GM21825 (cell line): ENCODE results near the gene ALKBH5.

Experiments
- ATAC-seq: cut with Tn5 transposase; IDR thresholded peaks from one replicate; pipeline ENCODE4 v1.9.1; 2021; ENCODE audit warnings: mild to moderate bottlenecking, moderate library complexity; ENCODE audit not compliant: unreplicated experiment

ALKBH5 gene

DNA sequence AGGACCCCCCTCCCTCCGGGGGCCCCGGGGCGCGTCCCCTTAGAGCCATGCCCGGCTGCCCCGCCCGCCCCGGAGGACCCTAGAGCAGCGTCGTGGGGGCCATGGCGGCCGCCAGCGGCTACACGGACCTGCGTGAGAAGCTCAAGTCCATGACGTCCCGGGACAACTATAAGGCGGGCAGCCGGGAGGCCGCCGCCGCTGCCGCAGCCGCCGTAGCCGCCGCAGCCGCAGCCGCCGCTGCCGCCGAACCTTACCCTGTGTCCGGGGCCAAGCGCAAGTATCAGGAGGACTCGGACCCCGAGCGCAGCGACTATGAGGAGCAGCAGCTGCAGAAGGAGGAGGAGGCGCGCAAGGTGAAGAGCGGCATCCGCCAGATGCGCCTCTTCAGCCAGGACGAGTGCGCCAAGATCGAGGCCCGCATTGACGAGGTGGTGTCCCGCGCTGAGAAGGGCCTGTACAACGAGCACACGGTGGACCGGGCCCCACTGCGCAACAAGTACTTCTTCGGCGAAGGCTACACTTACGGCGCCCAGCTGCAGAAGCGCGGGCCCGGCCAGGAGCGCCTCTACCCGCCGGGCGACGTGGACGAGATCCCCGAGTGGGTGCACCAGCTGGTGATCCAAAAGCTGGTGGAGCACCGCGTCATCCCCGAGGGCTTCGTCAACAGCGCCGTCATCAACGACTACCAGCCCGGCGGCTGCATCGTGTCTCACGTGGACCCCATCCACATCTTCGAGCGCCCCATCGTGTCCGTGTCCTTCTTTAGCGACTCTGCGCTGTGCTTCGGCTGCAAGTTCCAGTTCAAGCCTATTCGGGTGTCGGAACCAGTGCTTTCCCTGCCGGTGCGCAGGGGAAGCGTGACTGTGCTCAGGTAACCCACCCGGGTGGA is 759 bp downstream of the ALKBH5 start:
- peak; percentile 8 for ATAC-seq

DNA sequence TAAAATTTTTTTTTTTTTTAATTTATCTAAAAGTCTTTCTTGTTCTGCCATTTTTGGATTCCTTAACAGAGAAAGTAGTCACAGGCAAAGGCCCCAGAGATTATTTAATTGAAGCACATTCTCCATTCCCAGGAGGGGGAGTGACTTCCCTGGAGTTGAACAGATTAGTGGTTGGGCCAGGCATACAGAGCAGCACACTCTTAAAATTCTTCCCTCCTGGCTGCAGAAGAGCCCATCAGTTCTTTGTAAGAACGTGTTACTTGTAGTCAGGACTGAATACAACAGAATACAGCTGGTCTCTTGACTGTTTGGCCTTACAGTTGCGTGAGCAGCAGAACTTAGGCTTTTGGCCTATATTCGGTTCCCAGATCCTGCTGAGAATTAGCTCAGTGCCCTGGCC is 1.8 kb downstream of the ALKBH5 start:
- ATAC-seq: no peak

DNA sequence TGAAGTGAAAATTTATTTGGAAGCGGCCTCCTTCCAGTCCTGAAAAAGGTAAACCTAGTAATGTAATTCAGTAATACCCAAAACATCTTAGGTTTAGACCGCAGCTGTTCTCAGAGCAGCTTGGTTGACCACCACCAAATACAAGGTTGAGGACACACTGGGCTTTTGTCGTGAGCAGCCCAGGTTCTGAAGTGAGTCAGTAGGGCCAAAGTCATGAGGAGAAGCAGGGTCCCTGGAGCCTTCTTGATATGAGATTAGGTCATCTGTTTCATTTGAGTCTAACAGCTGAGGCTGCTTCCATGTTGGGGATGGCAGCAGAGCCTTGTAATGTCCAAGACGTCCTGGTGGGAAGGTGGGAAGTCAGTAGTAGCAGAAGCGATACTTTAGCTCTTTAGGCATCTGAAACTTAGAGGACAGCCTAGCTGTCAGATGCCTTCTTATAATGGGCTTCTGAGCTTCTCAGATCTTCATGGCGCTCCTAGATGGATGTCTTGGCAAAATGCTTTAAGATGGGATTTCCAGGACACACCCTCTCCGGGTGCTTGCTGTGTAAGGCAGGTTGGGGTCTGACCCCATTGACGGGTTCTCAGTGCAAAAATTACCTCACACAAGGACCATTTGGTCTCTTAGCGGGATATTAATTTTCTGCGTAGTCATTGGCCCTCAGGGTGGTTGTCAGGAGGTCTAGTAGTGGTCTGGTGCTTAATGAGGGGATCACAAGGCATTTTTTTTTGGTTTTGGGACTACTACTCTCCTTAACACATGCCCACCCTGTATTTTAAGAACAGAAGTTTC is 2.4 kb downstream of the ALKBH5 start:
- no peak for ATAC-seq

DNA sequence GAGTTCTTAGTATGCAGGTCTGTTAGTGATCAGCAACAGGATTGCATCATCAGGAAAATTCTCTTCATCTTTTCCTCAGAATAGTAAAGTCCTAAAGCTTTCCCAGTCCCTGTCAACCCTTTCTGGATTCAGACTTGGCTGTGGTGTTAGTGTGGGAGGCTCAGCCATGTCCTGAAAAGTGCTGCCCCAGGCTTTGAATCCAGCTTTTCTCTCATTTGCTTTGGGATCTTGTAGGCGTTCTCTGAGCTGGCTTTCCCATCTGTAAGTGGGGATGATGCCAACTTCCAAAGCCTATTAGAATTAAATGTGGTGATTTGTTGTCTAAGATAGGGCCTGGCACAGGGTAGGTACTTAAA is 3.0 kb downstream of the ALKBH5 start:
- no peak for ATAC-seq

DNA sequence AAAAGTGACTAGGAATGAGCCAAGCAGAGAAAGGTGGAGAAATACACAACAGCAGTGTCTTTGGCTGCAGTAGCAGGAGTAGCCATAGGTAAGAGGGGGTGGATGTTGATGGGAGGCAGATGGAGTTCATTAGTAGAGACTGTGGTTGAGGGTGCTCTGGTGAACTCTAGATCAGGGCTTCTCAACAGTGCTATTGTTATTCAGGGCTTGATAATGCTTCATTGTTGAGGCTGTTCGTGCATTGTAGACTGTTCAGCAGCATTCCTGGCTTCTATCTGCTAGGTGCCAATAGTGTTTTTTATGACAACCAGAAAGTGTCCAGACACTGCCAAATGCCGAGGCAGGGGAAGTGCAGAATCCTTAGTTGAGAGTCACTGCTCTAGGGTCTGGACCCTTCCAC is 3.6 kb downstream of the ALKBH5 start:
- no peak for ATAC-seq

DNA sequence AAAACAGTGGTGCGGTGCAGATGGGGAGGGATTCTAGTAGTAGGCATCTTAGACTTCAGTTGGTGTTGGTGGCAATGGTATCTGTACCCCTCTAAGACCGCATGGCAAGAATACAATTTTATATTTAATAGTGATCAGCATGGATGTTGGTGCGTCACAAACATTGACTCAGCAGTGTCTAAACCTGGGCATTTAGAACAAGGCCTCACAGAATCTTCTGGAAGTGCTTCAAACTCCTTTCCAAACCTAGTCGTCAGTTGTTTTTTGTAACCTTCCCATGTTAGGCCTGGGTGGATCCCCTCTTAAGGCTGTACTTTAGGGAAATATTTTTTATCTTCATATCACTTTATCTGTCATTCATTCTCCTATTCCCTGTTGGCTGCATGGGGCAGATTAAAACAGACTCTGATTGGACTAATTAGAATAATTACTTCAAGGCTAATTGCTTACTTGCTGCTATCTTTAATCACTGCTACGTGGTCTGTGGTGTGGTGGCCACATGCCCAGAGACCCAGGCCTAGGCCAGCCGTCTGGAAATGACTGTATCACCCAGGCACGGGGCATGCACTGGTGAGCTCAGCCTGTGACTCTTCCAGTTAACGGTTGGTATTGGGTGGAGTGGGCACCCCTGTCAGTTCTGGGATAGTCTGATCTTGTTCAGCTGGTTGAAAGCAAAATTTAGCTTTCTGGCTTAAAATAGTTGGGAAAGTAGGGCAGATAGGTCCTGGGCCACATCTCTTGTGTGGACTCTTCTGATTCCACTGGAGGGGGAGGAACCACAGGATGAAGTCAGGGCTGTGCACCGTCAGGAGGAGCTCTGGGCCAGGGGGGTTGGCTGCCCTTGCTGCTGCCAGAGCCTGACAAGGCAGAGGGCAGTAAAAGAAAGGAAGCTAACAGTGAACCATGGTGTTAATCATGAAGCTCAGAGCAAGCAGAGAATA is 4.5 kb downstream of the ALKBH5 start:
- no peak for ATAC-seq

DNA sequence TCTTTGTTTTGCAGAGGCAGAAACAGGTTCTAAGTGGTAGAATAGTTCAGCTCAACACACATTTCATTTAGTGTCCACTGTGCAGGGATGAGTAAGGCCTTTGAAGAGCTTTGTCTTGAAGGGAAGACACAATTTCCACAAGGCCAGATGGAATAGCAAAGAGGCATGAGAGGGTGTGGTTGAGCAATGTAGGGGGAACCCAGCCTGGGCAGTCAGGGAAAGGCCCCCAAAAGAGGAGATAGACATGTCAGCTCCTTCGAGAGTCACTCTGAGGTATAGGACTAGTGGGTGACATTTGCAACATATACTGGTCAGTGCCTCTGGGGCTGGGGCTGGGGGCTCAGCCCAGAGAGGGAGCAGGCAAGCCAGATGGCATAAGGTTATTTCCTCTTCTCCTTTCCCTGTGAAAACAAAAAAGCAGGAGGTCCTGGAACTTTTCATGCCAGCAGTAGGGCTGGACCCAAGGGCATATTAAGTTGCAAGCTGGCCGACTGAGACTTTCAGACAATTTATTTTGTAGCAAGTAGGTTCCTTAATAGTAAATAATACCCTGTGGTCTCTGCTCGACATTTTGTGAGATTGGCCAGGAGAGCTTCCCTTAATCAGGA is 7.1 kb downstream of the ALKBH5 start:
- no peak for ATAC-seq

DNA sequence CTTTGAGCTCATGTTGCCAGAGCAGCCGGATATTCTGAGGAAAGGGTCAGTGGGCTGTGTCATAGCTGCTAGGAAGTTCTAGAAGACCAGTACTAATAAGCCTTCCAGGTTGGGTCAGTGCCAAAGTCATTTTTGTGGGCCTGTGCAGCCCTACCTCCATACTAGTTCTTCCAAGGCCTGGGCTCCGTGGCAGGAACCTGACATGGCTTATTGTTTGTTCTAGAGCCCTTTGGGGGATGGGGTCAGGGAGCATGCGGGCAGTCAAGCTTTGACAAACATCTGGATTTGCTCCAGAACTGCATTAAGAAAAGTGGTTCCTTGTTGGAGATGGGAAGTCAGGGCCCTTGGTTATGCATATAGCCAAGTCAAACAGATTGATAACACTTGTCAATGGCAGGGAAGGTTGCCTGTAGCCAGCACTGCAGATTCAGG is 7.6 kb downstream of the ALKBH5 start:
- ATAC-seq: no peak

DNA sequence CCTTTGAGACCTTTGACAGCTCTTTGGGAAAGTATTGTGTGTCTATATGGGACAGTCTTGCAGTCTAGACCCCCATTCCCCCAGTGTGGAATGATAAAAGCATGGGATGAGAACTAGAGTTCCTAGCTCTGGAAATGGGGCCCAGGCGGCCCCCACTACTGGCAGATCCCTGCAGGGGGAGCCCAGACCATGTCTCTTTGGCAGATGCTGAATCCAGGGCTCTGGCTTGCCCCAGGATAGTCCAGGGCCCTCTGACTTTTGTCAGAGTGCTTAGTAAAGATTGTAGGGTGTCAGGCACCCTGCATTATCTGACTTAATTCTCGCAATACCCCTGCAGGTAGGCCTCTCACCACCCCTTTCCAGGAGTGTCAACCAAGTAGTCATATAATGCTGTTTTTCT is 8.3 kb downstream of the ALKBH5 start:
- no peak for ATAC-seq

DNA sequence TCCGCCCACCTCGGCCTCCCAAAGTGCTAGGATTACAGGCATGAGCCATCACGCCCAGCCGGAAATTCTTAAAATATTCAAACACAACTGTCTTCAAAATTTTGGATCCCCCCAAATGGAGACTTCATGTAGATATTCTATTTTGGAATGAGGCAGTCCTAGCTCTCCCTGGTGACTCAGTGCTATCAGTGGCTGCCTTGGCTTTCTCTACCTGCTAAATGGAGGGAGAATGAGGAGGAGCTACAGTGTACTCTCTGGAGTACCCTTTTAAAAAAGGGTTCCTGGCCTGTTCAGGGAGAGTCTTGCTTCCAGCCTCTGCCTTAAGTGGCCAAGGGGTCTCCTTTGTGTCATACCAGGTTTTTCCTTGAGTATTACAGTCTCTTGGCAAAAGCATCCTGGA is 10.8 kb downstream of the ALKBH5 start:
- no peak for ATAC-seq

DNA sequence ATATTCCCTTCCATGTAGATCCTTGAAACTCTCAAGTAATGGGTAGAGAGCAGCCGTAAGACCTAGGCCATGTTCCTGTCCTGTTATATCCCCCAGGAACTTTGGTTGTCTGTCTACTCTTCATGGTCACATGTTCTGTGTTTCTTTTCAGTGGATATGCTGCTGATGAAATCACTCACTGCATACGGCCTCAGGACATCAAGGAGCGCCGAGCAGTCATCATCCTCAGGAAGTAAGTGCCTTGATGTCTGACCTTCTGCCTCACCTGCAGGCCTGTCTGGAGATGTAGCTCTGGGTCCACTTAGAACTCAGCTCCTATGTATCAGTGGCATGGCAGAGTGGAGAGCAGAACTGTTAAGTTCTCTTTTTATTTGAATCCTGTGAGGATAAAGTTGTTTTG is 11.2 kb downstream of the ALKBH5 start:
- no peak for ATAC-seq

DNA sequence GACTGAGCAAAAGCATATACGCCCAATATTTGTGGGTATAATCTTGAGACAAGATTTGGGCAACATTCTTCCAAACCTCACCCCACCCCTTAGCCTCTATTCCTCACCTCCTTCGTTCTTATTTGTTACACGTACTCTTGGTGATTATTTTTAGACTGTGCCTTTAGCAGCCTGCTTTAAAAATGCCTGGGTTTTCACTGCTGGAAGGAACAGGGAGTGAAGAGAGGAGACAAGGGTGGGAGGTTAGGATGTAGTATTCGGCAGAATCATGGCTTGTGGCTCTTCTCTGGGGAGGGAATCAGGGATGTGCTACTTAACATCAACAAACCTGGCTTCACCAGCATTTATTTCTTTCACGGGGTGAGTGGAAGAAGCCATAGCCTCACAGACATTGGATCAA is 11.6 kb downstream of the ALKBH5 start:
- no peak for ATAC-seq

DNA sequence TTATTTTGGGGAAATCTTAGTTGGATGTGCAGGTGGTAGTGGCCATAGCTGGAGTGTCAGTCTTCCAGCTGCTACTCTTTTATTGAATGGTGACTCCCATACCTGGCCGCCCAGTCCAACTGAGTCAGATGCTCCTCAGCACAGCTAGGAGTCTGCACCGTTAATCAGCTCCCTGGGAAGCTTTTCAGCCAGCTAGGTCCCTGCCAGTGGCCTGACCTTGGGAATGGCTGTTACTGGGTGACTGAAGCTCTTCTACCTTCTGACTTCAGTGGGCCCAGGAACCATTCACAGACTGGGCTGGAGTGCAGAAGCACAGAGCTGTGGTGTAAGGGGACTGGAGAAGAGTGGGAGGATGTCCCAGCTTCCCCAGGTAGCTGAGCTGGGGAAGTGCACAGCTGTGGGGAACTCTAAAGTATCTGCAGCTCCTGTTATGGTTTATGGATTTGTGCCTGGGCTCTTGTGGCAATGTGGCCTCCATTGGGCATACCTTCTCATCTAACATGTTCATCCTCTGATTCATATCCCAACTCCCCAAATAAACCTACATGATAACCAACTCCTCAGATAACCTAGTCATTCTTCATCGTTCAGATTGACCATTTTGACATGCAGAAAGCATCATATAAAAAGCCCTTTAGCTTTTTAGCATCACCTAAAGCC is 14.0 kb downstream of the ALKBH5 start:
- ATAC-seq: no peak

DNA sequence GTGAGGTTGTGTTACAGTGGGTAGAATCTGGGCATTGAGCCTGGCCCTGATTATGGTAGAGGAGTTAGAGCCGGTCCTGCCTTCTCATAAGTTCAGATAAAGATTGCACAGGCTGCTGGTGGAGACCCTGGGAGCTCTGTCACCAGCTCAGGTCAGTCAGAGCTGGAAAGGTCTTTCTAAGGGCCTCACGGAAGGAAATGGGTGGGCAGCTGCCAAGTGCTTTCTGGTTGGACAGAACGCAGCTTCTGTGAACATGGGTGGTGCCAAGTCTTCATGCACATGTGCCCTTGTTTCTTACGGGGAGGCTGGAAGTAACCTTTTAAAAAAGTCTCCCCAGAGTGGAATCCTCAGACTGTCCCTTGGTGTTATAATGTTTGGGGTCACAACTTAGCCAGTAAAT is 14.9 kb downstream of the ALKBH5 start:
- ATAC-seq: no peak

DNA sequence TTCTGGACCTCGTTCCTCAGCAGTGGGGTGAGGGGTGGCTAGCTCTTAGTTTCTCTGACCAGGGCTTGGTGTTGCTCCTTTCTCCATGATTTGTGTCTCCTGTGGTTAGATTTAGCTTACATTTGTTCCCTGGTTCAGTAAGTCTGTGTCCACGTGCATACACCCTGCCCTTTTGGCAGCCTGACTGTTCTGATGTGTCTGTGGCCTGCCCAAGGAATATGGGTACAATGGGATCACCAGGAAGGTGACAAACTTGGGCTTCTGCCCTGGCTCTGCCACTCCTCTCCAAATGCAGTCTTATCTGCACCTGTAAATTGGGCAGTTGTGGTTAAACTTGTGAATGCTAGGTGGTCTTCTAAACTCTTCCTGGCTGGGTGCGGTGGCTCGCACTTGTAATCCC is 17.5 kb downstream of the ALKBH5 start:
- ATAC-seq: no peak

DNA sequence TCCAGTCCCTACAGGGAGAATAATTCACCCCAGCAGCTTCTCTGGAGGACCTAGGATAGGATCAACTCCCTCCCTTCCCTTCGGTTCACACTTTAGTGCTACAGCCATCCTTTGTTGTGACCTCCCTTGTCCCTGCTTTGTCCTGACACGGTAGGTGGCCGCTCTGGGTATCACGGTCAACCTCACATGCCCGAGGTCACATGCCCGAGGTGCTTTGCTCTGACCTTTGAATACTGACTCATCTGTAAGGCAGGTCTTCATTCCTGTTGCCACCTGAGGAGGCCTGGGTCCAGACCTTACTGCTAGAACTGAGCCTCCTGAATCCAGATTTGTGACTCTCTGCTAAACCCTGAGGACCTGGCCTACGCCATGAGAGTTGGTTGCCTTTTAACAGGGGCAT is 19.7 kb downstream of the ALKBH5 start:
- no peak for ATAC-seq

DNA sequence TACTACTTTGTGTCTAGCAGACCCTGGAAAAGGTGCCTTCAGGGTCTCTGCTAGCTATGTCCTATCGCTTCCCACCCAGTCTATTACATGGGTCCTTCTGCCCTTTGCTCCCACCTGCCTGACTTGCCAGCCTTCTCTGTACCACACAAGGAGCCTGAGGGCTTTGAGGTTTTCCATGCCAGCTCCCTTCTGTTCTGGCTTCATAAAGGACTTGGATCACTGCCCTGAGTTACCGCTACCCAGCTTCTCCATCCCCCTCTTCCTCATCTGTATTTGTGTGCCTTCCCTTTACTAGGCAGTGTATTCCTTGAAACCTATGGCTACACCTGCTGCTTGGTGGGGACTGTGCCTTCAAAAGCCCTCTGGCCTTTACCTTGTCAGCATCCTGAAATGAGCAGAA is 22.2 kb downstream of the ALKBH5 start:
- ATAC-seq: no peak

DNA sequence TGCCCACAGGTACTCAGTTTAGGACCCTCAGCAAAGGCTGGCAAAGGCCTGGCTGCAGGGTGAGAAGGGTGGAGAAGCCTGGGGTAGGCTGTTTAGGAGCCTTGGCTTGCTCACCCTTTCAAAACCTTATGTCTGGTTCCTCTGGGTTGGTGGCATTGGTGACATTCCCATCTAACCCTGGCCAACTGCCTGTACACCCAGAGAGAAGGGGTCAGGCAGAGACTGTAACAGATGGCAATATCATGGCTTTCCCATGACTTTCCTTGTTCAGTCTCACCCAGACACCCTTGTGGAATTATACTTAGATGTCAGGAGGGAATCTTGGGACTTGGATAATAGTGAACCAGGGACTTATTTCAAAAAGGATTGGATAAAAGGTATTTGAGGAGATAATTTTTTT is 23.3 kb downstream of the ALKBH5 start:
- no peak for ATAC-seq

DNA sequence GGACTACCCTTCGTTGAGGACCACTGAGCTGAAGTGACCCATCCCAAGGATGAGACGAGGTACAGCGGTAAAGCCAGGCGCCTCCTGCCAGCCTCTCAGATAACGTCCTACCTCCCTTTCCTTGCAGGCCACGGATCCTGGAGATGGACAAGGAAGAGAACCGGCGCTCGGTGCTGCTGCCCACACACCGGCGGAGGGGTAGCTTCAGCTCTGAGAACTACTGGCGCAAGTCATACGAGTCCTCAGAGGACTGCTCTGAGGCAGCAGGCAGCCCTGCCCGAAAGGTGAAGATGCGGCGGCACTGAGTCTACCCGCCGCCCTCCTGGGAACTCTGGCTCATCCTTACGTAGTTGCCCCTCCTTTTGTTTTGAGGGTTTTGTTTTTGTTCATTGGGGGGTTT is 24.5 kb downstream of the ALKBH5 start:
- no peak for ATAC-seq

DNA sequence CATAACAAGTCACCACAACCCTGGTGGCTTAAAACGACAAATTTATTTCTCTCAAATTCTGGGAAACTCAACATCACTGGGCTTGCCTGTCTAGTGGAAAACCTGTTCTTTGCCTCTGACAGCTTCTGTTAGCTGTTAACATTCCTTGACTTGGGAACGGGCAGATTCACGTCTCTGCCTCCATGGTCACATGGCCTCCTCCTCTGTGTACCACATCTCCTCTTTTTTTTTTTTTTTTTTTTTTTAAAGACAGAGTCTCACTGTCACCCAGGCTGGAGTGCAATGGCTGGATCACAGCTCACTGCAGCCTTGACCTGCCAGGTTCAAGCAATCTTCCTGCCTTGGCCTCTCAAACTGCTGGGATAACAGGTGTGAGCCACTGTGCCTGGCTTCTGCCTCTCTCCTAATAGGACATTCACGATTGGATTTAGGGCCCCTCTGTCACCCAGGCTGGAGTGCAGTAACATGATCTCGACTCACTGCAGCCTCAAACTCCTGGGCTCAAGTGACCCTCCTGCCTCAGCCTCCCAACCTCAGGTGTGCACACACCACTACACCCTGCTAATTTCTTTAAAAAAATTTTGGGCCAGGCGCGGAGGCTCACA is 30.1 kb downstream of the ALKBH5 start:
- no peak for ATAC-seq
